Measurements from ENCODE around the gene BICD1.
"Not testable (repeated sequence)": the region's sequence is repeated elsewhere in the genome, so short reads cannot be mapped to it uniquely, and the experiment has no call there.

The BICD1 gene

DNA sequence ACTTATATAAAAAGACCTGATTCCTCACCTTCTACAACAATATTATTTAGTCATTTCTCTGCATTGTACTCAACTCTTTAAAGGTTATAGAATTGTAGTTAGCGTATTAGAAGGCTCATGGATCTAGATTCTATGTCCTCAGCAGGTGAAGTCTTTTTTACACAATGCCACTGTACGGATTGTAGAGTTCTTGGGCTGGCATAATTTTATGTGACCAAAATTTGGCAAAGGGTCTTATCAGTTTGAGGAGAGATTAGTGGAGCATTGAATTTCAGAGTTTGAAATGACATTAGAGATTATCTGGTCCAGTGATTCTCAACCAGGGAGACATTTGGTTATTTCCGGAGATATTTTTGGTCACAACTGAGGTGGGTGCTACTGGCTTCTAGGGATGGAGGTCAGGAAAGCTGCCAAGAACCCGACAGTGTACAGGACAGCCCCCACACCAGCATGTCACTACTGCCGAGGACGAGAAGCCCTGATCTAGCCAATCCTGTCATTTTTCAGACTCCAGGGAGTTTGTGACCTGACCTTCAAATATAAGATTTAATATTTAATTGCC, 63.9 kb downstream of the BICD1 start:
- Histone ChIP-seq H3K4me1 (ENCODE audit: insufficient read depth, low read length) (no peaks in the 10 kb centered on the region), H3K9me3 (ENCODE audit: low read length) (no peaks in the 10 kb centered on the region), H3K27me3 (ENCODE audit: control insufficient read depth in 1 of 2, insufficient read depth in 2 of 2, low read length in 2 of 2) (no peaks in the 10 kb centered on the region), H3K27ac (ENCODE audit: low read depth, low read length) (no peak overlapping the region), H3K36me3 (ENCODE audit: insufficient read depth, low read length) (no peaks in the 10 kb centered on the region), H3K9ac (ENCODE audit: low read length) (no peak overlapping the region), H3K4me3 (ENCODE audit: low read depth in 1 of 2, low read length in 2 of 2) (no peak overlapping the region)

- no peaks in the 10 kb centered on the region for H3K9me3 ChIP-seq (ENCODE audit: low read length)
- H3K4me1 ChIP-seq (ENCODE audit: insufficient read depth, low read length) = no peaks in the 10 kb centered on the region
- no peaks in the 10 kb centered on the region for H3K36me3 ChIP-seq (ENCODE audit: insufficient read depth, low read length)
- H3K9ac ChIP-seq (ENCODE audit: low read length) = no peak overlapping the region
- no peak overlapping the region for H3K27ac ChIP-seq (ENCODE audit: low read depth, low read length)
- H3K27me3 ChIP-seq (ENCODE audit: control insufficient read depth in 1 of 2, insufficient read depth in 2 of 2, low read length in 2 of 2) = no peaks in the 10 kb centered on the region
- H3K4me3 ChIP-seq (ENCODE audit: low read depth in 1 of 2, low read length in 2 of 2) = no peak overlapping the region
These were observed 64.6 kb downstream of the BICD1 start for GRCh38 chr12:32171211-32171610.

- H3K4me3 ChIP-seq (ENCODE audit: low read depth in 1 of 2, low read length in 2 of 2) = no peak overlapping the region
- no peaks in the 10 kb centered on the region for H3K27me3 ChIP-seq (ENCODE audit: control insufficient read depth in 1 of 2, insufficient read depth in 2 of 2, low read length in 2 of 2)
- peaks cover 1% of the 10 kb centered on the region for H3K4me1 ChIP-seq (ENCODE audit: insufficient read depth, low read length)
- H3K9me3 ChIP-seq (ENCODE audit: low read length) = no peaks in the 10 kb centered on the region
- H3K27ac ChIP-seq (ENCODE audit: low read depth, low read length) = no peak overlapping the region
- no peaks in the 10 kb centered on the region for H3K36me3 ChIP-seq (ENCODE audit: insufficient read depth, low read length)
- H3K9ac ChIP-seq (ENCODE audit: low read length) = no peak overlapping the region
These were observed 70.0 kb downstream of the BICD1 start for GRCh38 chr12:32176606-32177005.

GRCh38 chr12:32178341-32179010, 71.8 kb downstream of the BICD1 start:
- no peak overlapping the region for H3K9ac ChIP-seq (ENCODE audit: low read length)
- H3K27me3 ChIP-seq (ENCODE audit: control insufficient read depth in 1 of 2, insufficient read depth in 2 of 2, low read length in 2 of 2) = no peaks in the 10 kb centered on the region
- H3K36me3 ChIP-seq (ENCODE audit: insufficient read depth, low read length) = no peaks in the 10 kb centered on the region
- no peak overlapping the region for H3K27ac ChIP-seq (ENCODE audit: low read depth, low read length)
- no peak overlapping the region for H3K4me3 ChIP-seq (ENCODE audit: low read depth in 1 of 2, low read length in 2 of 2)
- peaks cover 3% of the 10 kb centered on the region for H3K4me1 ChIP-seq (ENCODE audit: insufficient read depth, low read length)
- no peaks in the 10 kb centered on the region for H3K9me3 ChIP-seq (ENCODE audit: low read length)

GRCh38 chr12:32179011-32179395, 72.4 kb downstream of the BICD1 start:
- Histone ChIP-seq H3K4me1 (ENCODE audit: insufficient read depth, low read length) (peaks cover 3% of the 10 kb centered on the region), H3K36me3 (ENCODE audit: insufficient read depth, low read length) (no peaks in the 10 kb centered on the region), H3K27me3 (ENCODE audit: control insufficient read depth in 1 of 2, insufficient read depth in 2 of 2, low read length in 2 of 2) (no peaks in the 10 kb centered on the region), H3K27ac (ENCODE audit: low read depth, low read length) (no peak overlapping the region), H3K4me3 (ENCODE audit: low read depth in 1 of 2, low read length in 2 of 2) (no peak overlapping the region), H3K9me3 (ENCODE audit: low read length) (no peaks in the 10 kb centered on the region), H3K9ac (ENCODE audit: low read length) (no peak overlapping the region)

- no peak overlapping the region for H3K9ac ChIP-seq (ENCODE audit: low read length)
- no peak overlapping the region for H3K4me3 ChIP-seq (ENCODE audit: low read depth in 1 of 2, low read length in 2 of 2)
- H3K4me1 ChIP-seq (ENCODE audit: insufficient read depth, low read length) = peaks cover 3% of the 10 kb centered on the region
- H3K27me3 ChIP-seq (ENCODE audit: control insufficient read depth in 1 of 2, insufficient read depth in 2 of 2, low read length in 2 of 2) = no peaks in the 10 kb centered on the region
- H3K9me3 ChIP-seq (ENCODE audit: low read length) = no peaks in the 10 kb centered on the region
- no peak overlapping the region for H3K27ac ChIP-seq (ENCODE audit: low read depth, low read length)
- no peaks in the 10 kb centered on the region for H3K36me3 ChIP-seq (ENCODE audit: insufficient read depth, low read length)
These were observed 75.0 kb downstream of the BICD1 start for GRCh38 chr12:32181498-32182175.

GRCh38 chr12:32183650-32184049, 77.0 kb downstream of the BICD1 start:
- Histone ChIP-seq H3K9me3 (ENCODE audit: low read length) (no peaks in the 10 kb centered on the region), H3K9ac (ENCODE audit: low read length) (no peak overlapping the region), H3K4me3 (ENCODE audit: low read depth in 1 of 2, low read length in 2 of 2) (no peak overlapping the region), H3K4me1 (ENCODE audit: insufficient read depth, low read length) (peaks cover 3% of the 10 kb centered on the region), H3K36me3 (ENCODE audit: insufficient read depth, low read length) (no peaks in the 10 kb centered on the region), H3K27me3 (ENCODE audit: control insufficient read depth in 1 of 2, insufficient read depth in 2 of 2, low read length in 2 of 2) (no peaks in the 10 kb centered on the region), H3K27ac (ENCODE audit: low read depth, low read length) (no peak overlapping the region)

DNA sequence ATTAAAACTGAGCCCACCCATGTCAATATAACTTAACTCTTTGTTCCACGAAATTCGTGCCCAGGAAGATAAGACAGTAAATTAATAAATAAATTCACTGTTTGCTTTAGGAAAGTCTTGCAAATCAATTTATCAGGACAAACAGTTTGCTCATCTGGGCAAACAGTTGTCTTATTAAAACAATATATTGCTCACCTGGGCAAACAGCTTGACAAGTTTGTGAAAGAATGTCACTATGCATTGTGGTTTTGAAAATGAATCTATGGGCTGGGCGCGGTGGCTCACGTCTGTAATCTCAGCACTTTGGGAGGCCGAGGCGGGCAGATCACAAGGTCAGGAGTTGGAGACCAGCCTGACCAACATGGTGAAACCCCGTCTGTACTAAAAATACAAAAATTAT, 80.5 kb downstream of the BICD1 start:
- not testable (repeated sequence) for H3K9me3 ChIP-seq (ENCODE audit: low read length); H3K36me3 ChIP-seq (ENCODE audit: insufficient read depth, low read length); H3K27ac ChIP-seq (ENCODE audit: low read depth, low read length); H3K27me3 ChIP-seq (ENCODE audit: control insufficient read depth in 1 of 2, insufficient read depth in 2 of 2, low read length in 2 of 2); H3K9ac ChIP-seq (ENCODE audit: low read length); H3K4me1 ChIP-seq (ENCODE audit: insufficient read depth, low read length); H3K4me3 ChIP-seq (ENCODE audit: low read depth in 1 of 2, low read length in 2 of 2)

DNA sequence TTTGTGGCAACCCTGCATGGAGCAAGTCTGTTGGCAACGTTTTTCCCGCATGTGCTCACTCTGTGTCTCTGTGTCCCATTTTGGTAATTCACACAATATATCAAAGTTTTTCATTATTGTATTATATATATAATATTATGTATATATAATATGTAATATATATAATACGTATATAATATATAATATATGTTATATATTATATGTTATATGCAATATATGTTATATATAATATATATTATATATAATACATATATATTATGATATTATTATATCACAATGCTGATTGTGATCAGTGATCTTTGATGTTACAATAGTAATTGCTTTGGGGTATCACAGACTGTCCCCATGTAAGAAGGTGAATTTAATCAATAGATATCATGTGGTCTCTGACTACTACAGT, 84.8 kb downstream of the BICD1 start:
- Histone ChIP-seq H3K4me1 (ENCODE audit: insufficient read depth, low read length) (no peaks in the 10 kb centered on the region), H3K4me3 (ENCODE audit: low read depth in 1 of 2, low read length in 2 of 2) (no peak overlapping the region), H3K9ac (ENCODE audit: low read length) (no peak overlapping the region), H3K27me3 (ENCODE audit: control insufficient read depth in 1 of 2, insufficient read depth in 2 of 2, low read length in 2 of 2) (no peaks in the 10 kb centered on the region), H3K9me3 (ENCODE audit: low read length) (no peaks in the 10 kb centered on the region), H3K27ac (ENCODE audit: low read depth, low read length) (no peak overlapping the region), H3K36me3 (ENCODE audit: insufficient read depth, low read length) (no peaks in the 10 kb centered on the region)

DNA sequence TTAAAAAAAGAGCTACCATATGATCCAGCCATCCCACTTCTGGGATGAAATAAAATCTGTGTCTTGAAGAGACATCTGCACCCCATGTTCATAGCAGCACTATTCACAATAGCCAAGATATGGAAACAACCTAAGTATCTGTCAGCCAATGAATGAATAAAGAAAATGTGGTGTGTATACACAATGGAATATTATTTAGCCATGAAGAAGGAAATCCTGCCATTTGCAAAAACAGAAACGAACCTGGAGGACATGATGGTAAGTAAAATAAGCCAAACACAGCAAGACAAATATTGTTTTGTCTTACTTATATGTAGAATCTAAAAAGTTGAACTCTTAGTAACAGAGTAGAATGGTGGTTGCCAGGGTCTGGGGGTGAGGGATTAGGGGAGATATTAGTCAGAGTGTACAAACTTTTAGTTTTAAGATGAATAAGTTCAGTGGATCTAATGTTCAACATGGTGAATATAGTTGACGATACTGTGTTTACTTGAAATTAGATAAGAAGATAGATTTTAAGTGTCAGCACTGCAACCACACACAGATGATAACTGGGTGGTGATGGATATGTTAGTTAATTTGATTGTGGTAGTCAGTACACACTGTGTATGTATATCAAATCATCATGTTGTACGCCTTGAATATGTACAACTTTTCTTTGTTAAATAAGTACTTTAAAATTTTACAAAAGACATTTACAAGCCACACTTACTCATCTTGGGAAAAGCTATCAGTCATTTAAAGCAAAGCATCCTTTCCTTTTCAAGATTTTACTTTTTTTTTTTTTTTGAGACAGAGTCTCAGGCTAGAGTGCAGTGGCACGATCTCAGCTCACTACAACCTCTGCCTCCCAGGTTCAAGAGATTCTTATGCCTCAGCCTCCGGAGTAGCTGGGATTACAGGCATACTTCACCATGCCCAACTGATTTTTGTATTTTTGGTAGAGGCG, 89.9 kb downstream of the BICD1 start:
- H3K27ac ChIP-seq (ENCODE audit: low read depth, low read length) = no peak overlapping the region
- no peaks in the 10 kb centered on the region for H3K4me1 ChIP-seq (ENCODE audit: insufficient read depth, low read length)
- no peaks in the 10 kb centered on the region for H3K36me3 ChIP-seq (ENCODE audit: insufficient read depth, low read length)
- H3K27me3 ChIP-seq (ENCODE audit: control insufficient read depth in 1 of 2, insufficient read depth in 2 of 2, low read length in 2 of 2) = no peaks in the 10 kb centered on the region
- H3K4me3 ChIP-seq (ENCODE audit: low read depth in 1 of 2, low read length in 2 of 2) = no peak overlapping the region
- no peaks in the 10 kb centered on the region for H3K9me3 ChIP-seq (ENCODE audit: low read length)
- H3K9ac ChIP-seq (ENCODE audit: low read length) = no peak overlapping the region

- no peak overlapping the region for H3K27ac ChIP-seq (ENCODE audit: low read depth, low read length)
These were observed 90.8 kb downstream of the BICD1 start for GRCh38 chr12:32197421-32197820.

More at GRCh38 chr12:32197421-32197820, 90.8 kb downstream of the BICD1 start:
- H3K4me1 ChIP-seq (ENCODE audit: insufficient read depth, low read length) = no peaks in the 10 kb centered on the region
- H3K9me3 ChIP-seq (ENCODE audit: low read length) = no peaks in the 10 kb centered on the region
- no peak overlapping the region for H3K4me3 ChIP-seq (ENCODE audit: low read depth in 1 of 2, low read length in 2 of 2)
- H3K9ac ChIP-seq (ENCODE audit: low read length) = no peak overlapping the region
- no peaks in the 10 kb centered on the region for H3K36me3 ChIP-seq (ENCODE audit: insufficient read depth, low read length)
- no peaks in the 10 kb centered on the region for H3K27me3 ChIP-seq (ENCODE audit: control insufficient read depth in 1 of 2, insufficient read depth in 2 of 2, low read length in 2 of 2)
